ENCODE results near the gene SPSB4. TPM values are rescaled to one million over a fixed set of nuclear protein-coding genes. Genes with fewer than 3 reads are reported as not detected.

SPSB4 gene
- total and polyA plus RNA-seq, 4 donors: 0.19 to 1.9 (median 0.87) TPM

- Histone ChIP-seq H3K27me3 (ENCODE audit: control insufficient read depth in 4 of 4, insufficient read depth in 4 of 4, low read length in 3 of 4) (peaks cover 0 to 12% (median 4%) of the 10 kb centered on the region in 4 donors), H3K9ac (ENCODE audit: low read depth in 1 of 2, low read length in 2 of 2) (no peak overlapping the region), H3K4me1 (ENCODE audit: control insufficient read depth in 4 of 4, insufficient read depth in 4 of 4, low read length in 3 of 4) (peaks cover 0 to 10% (median 0%) of the 10 kb centered on the region in 4 donors), H3K27ac (ENCODE audit: low read depth in 1 of 2, low read length in 2 of 2) (no peak overlapping the region), H3K36me3 (ENCODE audit: control insufficient read depth in 4 of 4, insufficient read depth in 3 of 4, low read depth in 1 of 4, low read length in 3 of 4) (no peaks in the 10 kb centered on the region), H3K9me3 (ENCODE audit: control insufficient read depth in 4 of 4, low read length in 3 of 4) (no peaks in the 10 kb centered on the region), H3K4me3 (ENCODE audit: low read depth in 1 of 3, low read length in 3 of 3) (no peak overlapping the region)
- DNase-seq (ENCODE audit: low spot score): peak; percentile 17
- WGBS: 80% methylated on average over 7 of the region's 7 CpGs
- no peak for TF ChIP-seq JUND (IDR thresholded peaks at IDR 0.05)
- TF ChIP-seq ZBTB33 (IDR thresholded peaks at IDR 0.05): no peak
These were observed 5.6 kb downstream of the SPSB4 start for GRCh38 chr3:141056751-141057171.

- Histone ChIP-seq H3K9ac (ENCODE audit: low read depth in 1 of 2, low read length in 2 of 2) (no peak overlapping the region), H3K36me3 (ENCODE audit: control insufficient read depth in 4 of 4, insufficient read depth in 3 of 4, low read depth in 1 of 4, low read length in 3 of 4) (no peaks in the 10 kb centered on the region), H3K27me3 (ENCODE audit: control insufficient read depth in 4 of 4, insufficient read depth in 4 of 4, low read length in 3 of 4) (peaks cover 0 to 8% (median 2%) of the 10 kb centered on the region in 4 donors), H3K27ac (ENCODE audit: low read depth in 1 of 2, low read length in 2 of 2) (no peak overlapping the region), H3K4me1 (ENCODE audit: control insufficient read depth in 4 of 4, insufficient read depth in 4 of 4, low read length in 3 of 4) (peaks cover 0 to 4% (median 0%) of the 10 kb centered on the region in 4 donors), H3K9me3 (ENCODE audit: control insufficient read depth in 4 of 4, low read length in 3 of 4) (no peaks in the 10 kb centered on the region), H3K4me3 (ENCODE audit: low read depth in 1 of 3, low read length in 3 of 3) (no peak overlapping the region)
- TF ChIP-seq CTCF (IDR thresholded peaks at IDR 0.05; ENCODE audit: low read depth, low read length, missing input control) (no peak), RXRA (IDR thresholded peaks at IDR 0.05) (no peak), FOXA1 (IDR thresholded peaks at IDR 0.05) (no peak), ZBTB33 (IDR thresholded peaks at IDR 0.05) (no peak), SP1 (IDR thresholded peaks at IDR 0.05) (no peak), ATF3 (IDR thresholded peaks at IDR 0.05) (no peak), JUND (IDR thresholded peaks at IDR 0.05) (no peak), REST (IDR thresholded peaks at IDR 0.05) (no peak), MAX (IDR thresholded peaks at IDR 0.05) (no peak), TAF1 (conservative IDR thresholded peaks at IDR 0.05) (no peak), YY1 (IDR thresholded peaks at IDR 0.05) (no peak), NR2F2 (IDR thresholded peaks at IDR 0.05) (no peak), FOXA2 (IDR thresholded peaks at IDR 0.05) (no peak), EGR1 (IDR thresholded peaks at IDR 0.05; ENCODE audit: low read depth in 2 of 2) (no peak), RAD21 (IDR thresholded peaks at IDR 0.05) (no peak), HNF4G (IDR thresholded peaks at IDR 0.05) (no peak), GABPA (IDR thresholded peaks at IDR 0.05 in 1 of 2, conservative IDR thresholded peaks at IDR 0.05 in 1 of 2) (no peak), HNF4A (conservative IDR thresholded peaks at IDR 0.05) (no peak)
- WGBS: 89% methylated on average over 7 of the region's 7 CpGs
- DNase-seq (ENCODE audit: low spot score): no peak
These were observed 6.3 kb downstream of the SPSB4 start for GRCh38 chr3:141057436-141057835.

All from liver (tissue), 9 donors.